ENCODE data around the gene EHMT1.
"Not testable (repeated sequence)": the region's sequence is repeated elsewhere in the genome, so short reads cannot be mapped to it uniquely, and the experiment has no call there.

EHMT1 gene

DNA sequence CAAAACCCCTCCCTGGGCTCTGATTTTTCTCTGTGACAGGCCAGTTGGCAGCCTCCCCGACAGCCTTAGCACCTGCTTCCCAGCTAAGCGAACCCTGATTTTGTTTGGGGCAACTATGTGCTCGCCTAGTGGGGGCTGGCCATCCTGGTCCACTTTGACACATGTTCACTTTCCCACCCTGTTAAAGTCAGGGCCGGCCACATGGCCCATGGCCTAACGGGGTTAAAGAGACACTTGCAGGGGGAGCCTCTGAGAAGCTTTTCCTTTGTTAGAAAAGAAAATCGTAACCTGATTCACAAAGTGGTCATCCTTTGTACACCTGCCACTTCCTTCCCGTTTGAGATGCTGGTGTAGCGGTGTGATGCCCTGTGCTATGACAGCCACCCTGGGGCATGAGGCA is 257.5 kb downstream of the EHMT1 start:
- no peak for DNase-seq (ENCODE audit: extremely low read depth, low read depth)
- TF ChIP-seq CTCF (IDR thresholded peaks at IDR 0.05; ENCODE audit: low read depth, low read length): no peak

GRCh38 chr9:137876781-137877386 is 258.1 kb downstream of the EHMT1 start:
- DNase-seq (ENCODE audit: extremely low read depth, low read depth): no peak
- no peak for TF ChIP-seq CTCF (IDR thresholded peaks at IDR 0.05; ENCODE audit: low read depth, low read length)

DNA sequence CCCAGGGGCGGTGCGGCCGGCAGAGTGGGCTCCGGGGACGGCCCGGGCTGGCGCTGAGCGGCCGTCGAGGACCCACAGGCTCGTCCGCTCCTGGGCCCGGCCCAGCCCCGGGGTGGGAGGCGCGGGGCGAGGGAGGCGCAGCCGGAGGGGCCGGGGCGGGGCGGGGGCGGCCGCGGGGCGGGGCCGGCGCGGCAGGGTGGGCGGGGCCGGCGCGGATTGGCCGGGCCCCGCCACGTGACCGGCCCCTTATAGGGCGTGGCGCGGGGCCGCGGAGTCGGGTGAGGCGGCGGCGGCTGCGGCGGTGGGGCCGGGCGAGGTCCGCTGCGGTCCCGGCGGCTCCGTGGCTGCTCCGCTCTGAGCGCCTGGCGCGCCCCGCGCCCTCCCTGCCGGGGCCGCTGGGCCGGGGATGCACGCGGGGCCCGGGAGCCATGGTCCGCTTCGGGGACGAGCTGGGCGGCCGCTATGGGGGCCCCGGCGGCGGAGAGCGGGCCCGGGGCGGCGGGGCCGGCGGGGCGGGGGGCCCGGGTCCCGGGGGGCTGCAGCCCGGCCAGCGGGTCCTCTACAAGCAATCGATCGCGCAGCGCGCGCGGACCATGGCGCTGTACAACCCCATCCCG is 258.8 kb downstream of the EHMT1 start, which contains the start of gene CACNA1B:
TSS of gene CACNA1B (plus strand) at position 277 of the 617 bp plus-strand sequence. CDS start at position 429, 152 bp downstream.
- not testable (repeated sequence) for DNase-seq (ENCODE audit: extremely low read depth, low read depth)

GRCh38 chr9:137878146-137878941 is 259.5 kb downstream of the EHMT1 start:
- DNase-seq (ENCODE audit: extremely low read depth, low read depth): no peak
- no peak for TF ChIP-seq CTCF (IDR thresholded peaks at IDR 0.05; ENCODE audit: low read depth, low read length)

DNA sequence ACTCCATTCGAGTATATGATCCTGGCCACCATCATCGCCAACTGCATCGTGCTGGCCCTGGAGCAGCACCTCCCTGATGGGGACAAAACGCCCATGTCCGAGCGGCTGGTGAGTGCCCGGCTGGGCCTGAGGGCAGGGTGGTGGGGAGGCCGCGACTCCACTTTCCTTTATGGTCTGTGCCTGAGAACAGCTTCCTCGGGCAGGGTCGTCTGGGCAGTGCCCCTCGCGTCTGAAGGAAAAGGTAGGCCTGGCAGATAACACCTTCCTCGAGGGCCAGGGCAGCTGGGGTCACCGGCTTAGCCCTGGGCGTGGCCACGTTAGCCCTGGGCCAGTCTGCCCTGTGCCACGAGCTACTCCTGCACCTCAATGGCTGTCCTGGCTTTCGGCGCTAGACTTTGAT is 260.2 kb downstream of the EHMT1 start:
- DNase-seq (ENCODE audit: extremely low read depth, low read depth): no peak
- TF ChIP-seq CTCF (IDR thresholded peaks at IDR 0.05; ENCODE audit: low read depth, low read length): no peak

DNA sequence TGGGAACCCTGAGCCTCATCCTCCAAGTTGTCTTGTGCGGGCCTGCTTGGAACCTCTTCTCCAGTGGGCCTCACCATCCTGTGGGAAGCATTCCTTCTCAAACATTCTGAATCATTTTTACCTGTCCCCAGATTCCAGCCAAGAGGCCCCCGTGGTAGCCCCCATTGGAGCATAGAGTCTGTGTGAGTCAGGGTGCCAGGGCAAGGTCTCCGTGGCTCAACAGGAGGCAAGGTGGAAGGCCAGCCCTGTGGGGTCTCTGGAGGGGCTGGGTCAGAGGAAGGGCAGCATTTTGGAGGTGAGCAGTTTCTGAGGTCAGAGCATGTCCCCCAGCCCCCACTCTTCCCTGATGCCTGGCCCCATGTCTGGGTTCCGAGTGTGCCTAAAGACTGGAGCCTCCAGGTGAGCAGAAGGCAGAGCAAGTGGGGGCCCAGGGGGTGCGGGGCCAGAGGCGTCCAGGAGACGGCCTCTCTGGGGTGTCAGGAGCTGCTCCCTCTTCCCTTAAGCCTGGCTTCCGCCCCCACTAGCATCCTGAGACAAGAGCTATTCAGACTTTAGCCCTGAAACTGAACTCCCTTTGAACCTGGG is 260.9 kb downstream of the EHMT1 start:
- TF ChIP-seq CTCF (IDR thresholded peaks at IDR 0.05; ENCODE audit: low read depth, low read length): no peak
- no peak for DNase-seq (ENCODE audit: extremely low read depth, low read depth)

DNA sequence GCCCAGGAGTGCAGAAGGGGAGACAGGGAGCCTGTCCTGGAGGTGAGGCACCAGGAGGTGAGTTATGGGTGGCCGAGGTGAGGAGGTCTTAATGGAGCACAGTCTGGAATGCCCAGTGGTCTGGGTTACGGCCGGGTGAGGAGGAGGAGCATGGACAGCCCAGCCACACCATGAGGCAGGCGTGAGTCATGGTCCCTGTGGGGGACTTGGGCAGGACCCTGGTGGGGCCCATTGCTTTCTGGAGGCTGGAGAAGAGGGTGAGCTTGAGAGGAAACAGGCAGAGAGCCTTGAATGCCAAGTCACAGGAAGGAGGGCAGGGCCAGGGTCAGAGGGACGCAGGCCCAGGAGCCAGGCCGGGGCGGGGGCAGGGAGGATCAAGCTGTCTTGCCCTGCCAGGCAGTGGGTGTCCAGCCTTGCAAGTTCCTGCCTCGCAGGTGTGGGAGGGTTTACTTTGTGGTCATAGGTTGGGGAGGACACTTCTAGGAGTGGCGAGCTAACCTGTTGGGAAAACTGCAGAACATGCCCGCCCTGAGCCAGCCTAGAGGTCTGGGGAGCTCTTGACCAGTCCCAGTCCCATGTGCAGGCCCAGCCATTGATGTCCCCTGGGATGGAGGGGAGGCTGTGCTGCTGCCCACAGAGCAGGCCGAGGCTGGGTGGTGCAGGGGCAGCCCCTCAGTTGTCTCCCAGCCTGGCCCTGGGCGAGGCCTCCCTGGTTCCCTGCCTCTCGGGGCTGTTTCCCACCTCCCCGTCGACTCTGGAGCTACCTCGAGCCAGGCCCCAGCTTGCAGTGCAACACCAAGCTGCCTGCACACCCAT is 261.6 kb downstream of the EHMT1 start:
- DNase-seq (ENCODE audit: extremely low read depth, low read depth): no peak
- TF ChIP-seq CTCF (IDR thresholded peaks at IDR 0.05; ENCODE audit: low read depth, low read length): no peak
